ENCODE data around the gene TNFRSF1A.

The TNFRSF1A gene

DNA sequence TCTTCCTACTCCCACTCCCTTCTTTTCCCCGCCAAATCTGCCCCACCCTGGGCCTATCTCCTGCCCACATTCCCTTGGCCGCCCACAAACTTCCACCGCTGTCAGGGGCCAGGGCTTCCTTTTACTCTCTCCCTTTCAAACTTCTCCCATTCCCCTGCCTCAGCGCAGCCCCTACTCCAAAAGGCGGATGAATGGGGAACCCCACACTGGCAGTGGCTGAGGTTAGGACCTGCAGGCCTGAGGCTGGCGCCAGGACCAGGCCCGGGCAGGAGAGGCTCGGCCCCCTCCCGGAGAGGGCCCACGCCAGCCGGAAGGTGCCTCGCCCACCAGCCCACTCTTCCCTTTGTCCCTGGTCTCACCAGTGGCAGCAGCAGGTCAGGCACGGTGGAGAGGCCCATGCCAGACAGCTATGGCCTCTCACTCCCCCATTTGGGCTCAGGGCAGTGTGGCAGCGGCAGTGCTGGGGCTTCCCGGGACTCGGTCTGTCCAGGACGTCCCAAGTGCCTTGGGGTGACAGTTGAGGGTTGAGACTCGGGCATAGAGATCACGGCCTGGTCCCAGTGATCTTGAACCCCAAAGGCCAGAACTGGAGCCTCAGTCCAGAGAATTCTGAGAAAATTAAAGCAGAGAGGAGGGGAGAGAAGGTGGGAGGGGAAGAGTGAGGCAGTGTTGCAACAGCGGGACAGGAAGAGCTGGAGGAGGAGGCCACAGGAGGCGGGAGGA, at the start of gene TNFRSF1A:
Gene TNFRSF1A, minus strand, starts transcription at position 660 of the 723 bp plus-strand sequence. Its CDS starts 262 bp downstream, at position 398.
- DNase-seq (ENCODE audit: low spot score) = peak; percentile 66

DNA sequence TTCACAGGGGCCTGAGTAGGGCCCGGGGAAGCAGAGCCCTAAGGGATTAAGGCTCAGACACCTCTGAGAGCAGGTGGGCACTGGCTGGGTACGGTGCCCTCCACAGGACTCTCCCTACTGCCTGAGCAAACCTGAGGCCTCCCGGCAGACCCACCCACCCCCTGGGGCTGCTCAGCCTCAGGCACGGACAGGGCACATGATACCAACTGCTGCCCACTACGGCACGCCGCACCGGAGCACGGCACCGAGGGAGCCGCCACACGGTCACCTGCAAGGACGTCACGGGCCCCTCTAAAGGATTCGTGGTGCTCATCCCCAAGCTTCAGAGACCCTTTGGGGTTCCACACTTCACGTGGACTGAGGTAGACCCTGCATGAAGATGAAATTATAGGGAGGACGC, 49.1 kb upstream of the TNFRSF1A start:
- DNase-seq (ENCODE audit: low spot score) = no peak

GRCh38 chr12:6390084-6390799, 48.4 kb upstream of the TNFRSF1A start:
- DNase-seq (ENCODE audit: low spot score) = no peak

DNA sequence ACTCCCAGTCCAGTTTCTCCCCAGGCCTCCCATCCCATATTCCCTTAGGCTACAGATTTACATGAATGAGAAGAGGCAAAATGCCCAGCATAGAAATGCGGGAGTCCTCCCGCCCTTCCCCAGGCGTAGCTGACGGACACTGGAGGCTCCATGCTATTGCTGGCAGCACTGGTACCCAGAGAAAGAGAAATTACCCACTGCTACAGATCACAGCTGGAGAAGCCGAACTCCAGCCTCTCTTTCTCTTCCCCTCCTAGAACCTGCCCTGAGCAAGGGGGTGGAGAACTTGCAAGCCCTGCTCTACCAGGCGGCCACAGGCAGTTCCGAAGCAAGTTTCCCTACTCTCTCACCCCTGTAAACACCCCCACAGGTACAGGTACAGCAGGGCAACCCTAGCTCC, 45.7 kb upstream of the TNFRSF1A start:
- DNase-seq (ENCODE audit: low spot score) = no peak

GRCh38 chr12:6386491-6386890, 44.6 kb upstream of the TNFRSF1A start:
- DNase-seq (ENCODE audit: low spot score) = no peak

DNA sequence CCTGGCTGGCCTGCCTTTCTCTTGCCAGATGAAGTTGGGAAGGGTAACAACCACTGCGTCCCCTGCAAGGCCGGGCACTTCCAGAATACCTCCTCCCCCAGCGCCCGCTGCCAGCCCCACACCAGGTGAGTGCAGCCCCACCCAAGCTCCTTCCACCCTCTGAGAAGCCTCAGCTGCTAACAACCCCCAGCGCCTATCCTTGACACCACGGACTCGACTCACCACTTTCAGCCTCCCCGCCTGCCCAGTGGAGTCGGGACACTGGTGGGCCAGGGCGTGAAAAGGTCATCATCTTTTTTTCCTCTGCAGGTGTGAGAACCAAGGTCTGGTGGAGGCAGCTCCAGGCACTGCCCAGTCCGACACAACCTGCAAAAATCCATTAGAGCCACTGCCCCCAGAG, 44.2 kb upstream of the TNFRSF1A start:
- DNase-seq (ENCODE audit: low spot score) = no peak

- no peak for DNase-seq (ENCODE audit: low spot score)
These were observed 42.9 kb upstream of the TNFRSF1A start for GRCh38 chr12:6384499-6385436.

DNA sequence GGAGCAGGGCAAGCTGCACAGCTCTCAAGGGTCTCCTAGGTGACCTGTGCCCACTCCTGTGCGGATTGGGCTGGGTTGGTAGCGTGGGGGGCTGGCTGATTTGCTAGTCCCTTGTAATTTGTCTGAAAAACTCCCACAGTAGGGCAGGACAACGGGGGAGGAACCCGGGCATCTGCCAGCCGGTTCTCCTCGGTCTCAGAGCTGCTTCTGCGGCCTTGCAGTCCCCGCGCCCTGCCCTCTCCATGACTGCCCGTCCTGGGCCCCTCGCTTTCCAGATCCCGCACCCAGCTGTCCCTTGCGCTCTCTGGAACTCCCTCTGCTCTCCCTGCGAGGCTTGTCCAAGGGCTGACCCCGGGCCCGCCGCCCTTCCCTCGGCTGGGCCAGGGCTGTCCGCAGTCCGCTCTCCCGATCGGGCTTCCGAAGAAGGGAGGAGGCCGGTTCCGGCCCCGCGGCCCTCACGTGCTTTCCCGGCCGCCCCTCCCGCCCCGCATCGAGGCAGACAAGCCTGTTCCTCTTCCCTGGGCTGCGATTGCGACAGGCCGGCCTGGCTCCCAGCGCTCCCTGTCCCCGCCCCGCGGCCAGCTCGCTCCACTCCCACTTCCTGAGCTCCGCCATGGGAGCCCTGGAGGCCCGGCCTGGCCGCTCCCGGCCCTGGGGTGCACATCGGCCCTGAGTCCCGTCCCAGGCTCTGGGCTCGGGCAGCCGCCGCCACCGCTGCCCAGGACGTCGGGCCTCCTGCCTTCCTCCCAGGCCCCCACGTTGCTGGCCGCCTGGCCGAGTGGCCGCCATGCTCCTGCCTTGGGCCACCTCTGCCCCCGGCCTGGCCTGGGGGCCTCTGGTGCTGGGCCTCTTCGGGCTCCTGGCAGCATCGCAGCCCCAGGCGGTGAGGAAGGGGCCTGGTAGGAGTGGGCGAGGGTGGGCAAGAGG, 42.0 kb upstream of the TNFRSF1A start, which contains the start of gene LTBR:
Gene LTBR, plus strand, starts transcription at position 591 of the 927 bp plus-strand sequence. Its CDS starts 197 bp downstream, at position 788.
- no peak for DNase-seq (ENCODE audit: low spot score)

GRCh38 chr12:6382982-6383381, 41.1 kb upstream of the TNFRSF1A start:
- DNase-seq (ENCODE audit: low spot score) = no peak

DNA sequence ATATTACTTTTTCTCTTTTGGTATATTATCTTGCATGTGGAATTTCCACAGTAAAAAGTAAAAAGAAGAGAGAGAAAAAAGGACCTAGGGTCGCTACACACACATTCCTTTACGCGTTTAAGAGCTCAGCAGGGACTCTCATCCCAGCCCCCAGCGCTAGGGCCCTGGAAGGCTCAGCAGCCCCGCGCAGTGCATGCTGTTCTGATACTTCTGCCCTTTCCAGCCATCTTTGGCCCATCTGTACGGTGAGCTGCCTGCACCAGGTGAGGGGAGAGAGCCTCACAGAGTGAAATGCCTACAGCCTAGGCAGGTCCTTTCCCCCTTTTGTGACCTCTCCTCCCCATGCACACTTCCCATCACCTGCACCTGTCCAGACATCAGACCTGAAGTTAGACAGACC, 40.5 kb upstream of the TNFRSF1A start:
- DNase-seq (ENCODE audit: low spot score) = no peak

DNA sequence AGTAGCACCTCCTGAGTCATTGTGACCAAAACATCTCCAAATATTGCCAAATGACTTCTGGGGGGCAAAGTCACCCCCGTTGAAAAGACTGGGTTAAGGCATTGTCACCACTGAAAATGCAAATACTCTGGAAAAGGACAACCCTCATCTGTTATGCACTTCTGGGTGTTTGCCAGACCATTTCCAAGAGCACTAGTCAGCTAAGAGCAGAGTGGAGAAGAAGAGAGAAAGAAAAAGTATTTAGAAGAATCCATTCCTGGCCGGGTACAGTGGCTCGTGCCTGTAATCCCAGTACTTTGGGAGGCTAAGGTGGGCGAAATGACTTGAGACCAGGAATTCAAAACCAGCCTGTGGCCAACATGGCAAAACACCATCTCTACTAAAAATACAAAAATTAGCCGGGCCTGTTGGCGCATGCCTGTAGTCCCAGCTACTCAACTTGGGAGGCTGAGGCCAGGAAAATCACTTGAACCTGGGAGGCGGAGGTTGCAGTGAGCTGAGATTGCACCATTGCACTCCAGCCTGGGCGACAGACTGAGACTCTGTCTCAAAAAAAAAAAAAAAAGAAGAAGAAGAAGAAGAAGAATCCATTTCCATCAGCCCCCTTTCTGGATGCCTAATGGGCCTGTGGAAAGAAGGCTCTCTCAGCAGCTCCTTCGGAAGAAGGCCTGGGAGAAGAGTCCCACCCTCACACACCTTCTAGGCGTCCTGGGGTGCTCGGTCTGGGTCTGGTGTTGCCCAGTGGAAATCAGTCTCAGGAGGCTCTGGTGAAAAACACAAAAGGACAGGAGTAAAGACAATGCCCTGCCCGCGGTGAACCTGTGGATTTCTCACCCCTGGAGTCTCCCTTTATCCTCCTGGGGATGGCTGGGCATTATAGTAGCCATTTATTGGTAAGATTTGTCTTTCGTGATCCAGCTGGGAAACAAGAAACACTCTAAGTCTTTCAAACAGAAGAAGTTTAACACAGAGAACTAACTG, 38.6 kb upstream of the TNFRSF1A start:
- no peak for DNase-seq (ENCODE audit: low spot score)

- DNase-seq (ENCODE audit: low spot score) = no peak
These were observed 37.0 kb upstream of the TNFRSF1A start for GRCh38 chr12:6378709-6379472.

GRCh38 chr12:6377667-6377994, 35.8 kb upstream of the TNFRSF1A start:
- no peak for DNase-seq (ENCODE audit: low spot score)

GRCh38 chr12:6376870-6377666, 35.2 kb upstream of the TNFRSF1A start:
- DNase-seq (ENCODE audit: low spot score) = no peak

DNA sequence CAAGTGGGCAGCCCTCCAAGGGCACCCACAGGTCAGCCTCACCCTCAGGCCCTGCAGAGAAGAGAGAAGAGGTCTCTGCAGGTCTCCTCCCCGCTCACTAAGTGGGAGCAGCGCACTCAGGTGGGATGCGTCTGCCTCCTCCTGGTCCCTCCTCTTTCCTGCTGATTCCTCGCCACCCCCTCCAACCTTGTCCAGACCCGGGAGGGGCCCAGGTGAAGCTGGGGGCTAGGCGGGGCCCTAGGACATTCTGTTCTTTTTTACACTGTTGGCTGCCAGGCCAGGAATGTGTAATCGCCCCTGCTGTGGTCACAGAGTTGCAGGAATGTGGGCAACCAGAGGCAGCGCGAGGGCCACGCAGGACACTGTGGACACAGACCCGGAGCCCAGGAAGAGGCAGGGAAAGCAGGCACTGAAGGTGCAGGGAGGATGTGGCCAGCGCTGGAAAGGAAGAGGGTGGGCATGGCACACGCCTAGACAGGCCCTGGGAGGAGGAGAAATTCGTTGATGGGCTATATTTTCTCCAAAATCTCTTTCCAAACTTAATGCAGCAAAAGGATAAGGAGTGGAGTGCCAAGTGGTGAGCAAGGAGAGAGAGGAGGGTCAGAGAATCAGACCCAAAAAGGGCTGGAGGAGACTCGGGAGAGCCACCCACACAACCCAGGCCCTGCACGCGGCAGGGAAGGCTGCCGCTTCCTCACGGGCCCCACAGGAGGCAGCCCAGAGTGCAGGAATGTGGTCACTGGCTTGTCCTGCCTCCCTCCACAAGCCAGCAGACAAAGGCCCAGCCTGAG, 34.4 kb upstream of the TNFRSF1A start:
- no peak for DNase-seq (ENCODE audit: low spot score)

DNA sequence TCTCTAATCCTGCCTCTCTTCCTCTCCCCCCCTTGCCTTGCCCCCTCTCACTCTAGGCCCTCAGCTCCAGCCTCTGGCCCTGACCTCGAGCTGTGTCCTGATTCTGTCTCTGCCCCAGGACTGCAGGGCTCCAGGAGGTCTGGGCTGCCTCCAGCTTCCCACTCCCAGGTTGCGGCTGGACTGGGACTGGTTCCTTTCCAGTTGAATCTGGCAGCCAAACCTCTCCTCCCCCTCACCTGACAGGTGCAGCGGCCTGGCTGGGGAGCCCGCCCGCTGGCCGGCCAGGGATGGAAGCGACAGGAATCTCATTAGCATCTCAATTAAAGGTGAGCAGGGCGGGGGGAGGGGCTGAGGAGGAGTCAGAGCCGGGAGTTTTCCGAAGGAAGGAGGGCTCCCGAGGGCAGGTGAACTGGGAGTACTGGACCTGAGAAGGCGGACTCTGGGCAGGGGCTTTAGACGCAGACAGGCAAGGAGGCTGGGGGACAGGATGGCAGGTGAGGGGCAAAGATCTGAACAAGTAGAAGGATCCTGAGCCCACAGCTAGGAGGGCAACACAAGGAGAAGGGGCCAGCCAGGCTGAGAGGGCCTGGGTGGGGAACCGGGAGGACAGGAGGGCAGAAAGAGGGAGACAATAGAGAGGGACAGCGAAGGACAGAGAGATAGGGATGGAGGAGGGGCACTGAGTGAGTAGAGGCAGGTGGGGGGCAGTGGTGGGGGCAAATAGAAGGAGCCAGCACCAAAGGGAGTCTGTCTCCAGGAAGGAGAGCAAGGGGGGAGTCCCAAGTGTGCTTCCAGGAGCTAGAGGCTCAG, 33.6 kb upstream of the TNFRSF1A start, which contains the start of gene SCNN1A:
Gene SCNN1A, minus strand, starts transcription at position 295 of the 810 bp plus-strand sequence. CDS start 780 bp downstream, outside the sequence.
- DNase-seq (ENCODE audit: low spot score) = no peak

- DNase-seq (ENCODE audit: low spot score) = no peak
These were observed 32.9 kb upstream of the TNFRSF1A start for GRCh38 chr12:6374786-6375160.
